Measurements from ENCODE around the gene CALD1.

Gene CALD1

GRCh38 chr7:134900166-134900982 lies 120.9 kb downstream of the CALD1 start:
- no peak for DNase-seq

GRCh38 chr7:134901389-134902020 lies 122.1 kb downstream of the CALD1 start:
- no peak for DNase-seq

DNA sequence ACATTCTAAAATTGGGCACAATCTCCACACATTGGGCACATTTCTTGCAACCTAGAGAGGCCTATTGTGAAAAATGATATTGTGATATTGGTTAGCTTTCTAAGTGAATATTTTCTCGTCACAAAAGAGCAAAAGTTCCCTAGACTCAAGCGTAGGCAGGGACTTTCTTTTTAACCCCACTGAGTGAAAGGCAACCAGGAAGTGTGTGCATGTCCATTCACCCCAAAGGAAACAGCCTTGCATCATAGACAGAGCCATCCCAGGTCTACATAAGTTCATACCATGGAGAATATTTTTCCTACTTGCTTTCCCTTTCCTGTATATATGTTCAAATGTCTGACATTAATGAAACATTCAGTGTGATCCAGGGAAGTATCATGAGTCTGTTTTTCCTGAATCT lies 122.6 kb downstream of the CALD1 start:
- no peak for DNase-seq

DNA sequence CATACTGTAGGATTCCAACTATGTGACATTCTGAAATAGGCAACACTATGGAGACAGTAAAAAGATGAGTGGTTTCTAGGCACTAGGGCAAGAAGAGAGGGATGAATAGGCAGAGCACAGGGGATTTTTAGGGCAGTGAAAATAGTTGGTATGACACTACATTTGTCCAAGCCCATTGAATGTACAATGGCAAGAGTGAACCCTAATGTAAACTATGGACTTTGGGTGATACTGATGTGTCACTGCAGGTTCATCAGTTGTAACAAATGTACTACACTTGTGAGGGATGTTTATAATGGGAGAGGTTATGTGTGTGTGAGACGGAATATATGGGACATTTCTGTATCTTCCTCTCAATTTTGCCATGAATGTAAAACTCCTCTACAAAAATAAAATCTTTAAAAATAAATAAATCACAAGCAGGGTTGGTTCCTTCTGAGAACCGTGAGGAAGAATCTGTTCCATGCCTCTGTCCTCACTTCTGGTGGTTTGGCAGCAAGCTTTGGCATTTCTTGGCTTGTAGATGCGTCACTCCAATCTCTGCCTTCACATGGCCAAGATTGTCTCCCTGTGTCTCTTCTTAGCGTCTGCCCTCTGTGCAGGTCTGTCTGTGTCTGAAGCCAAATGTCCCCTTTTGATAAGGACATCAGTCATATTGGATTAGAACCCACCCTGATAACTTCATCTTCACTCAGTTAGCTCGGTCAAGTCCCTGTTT lies 123.8 kb downstream of the CALD1 start:
- no peak for DNase-seq

DNA sequence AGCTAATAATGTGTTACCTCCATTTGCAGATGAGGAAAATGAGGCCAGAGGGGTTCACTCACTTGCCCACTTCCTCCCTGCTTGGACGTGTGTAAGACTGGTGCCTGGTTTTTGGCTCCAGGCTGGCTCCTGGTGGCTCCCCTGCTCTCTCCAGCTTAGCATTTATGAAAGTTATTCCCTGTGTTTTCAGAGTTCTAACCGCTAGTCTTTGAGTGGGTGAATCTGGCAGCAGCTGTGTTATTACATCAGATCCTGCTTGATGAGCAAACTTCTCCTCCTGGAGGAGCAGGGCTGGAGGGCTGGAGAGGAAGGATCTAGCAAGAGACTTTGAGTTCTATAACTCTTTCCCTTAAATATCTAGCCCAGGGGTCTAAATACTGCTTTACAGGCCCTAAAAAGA lies 125.9 kb downstream of the CALD1 start:
- DNase-seq: no peak

DNA sequence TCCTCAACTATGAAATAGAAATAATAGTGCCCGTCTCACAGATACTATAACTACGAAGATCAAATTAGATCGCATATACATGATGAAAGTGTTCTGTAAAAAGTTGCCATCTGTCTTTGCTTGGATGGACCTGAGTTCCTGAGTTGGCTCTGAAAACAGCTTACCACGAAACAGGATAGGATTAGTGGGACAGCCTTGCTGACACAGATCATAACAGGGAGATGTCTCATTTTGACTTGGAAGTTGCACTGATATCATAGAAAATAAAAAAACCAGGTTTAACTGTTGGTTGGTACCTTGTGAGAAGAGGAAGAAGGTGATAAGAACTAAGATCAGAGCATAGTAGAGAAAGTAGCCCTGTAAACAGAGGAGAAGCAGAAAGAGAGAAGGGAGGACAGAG lies 127.6 kb downstream of the CALD1 start:
- no peak for DNase-seq

DNA sequence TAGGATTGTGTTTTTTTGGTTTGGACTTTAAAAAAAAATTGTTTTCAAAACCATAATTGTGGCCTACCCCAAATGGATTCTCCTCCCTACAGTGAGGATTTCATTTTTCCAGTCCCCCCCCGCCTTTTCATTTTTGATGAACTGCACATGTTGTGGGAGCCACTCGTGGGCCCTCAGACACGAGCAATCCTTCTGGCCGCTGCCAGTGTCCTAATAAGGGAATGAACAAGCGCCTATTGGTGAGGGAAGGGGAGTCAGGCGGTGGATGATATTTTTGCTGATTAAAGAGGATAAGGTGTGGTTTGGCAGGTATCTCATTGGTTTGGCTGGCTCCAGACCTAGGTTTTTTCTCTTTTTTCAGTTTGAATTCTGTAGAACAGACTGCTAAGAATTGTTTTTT lies 128.2 kb downstream of the CALD1 start:
- no peak for DNase-seq

DNA sequence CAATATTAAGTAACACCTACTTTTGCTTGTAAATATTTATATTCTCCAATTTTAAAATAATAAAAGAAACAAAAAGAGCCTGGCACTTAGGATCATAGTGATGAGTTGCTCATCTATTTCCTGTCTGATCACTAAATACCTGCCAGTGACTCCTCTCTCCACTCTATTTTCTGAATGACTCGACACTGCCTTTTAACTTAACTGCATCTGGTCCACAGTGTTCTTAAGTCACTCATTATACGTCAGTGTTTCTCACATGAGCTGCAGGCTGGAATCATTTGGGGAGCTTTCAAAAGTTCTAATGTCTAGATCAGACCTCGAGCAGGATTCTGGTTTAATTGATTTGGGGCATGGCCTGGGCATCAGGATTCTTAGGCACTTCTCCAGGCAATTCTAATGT lies 128.9 kb downstream of the CALD1 start:
- no peak for DNase-seq

DNA sequence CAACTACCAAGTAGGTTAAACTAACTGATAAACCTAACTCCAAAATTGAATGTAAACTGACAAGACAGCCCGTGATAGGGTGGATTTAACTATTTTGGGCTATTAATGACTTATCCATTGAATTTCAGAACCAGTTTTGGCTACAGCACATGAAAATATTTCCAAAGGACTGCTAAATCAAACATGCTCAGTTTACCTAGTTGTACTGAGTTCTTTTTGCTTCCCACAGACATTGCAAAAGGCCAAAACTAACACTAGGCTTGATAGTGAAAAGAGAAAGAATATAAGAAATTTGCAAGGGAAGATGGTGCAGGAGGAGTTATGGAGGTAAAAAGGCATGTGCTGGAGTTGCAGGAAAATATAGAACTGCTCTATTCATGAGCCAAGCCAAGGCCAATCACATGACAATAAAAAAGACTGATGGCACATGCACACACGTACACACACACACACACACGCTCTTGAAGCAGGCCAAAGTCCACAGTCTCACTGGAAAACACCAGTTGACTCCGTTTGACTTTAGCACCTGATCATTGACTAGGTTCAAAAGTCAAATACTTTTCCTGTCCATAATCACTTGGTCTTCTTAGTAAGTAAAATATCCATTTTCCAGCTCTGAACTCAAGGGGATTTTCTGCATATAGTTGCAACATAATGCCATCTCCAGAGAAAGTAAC lies 130.9 kb downstream of the CALD1 start:
- DNase-seq: no peak

- no peak for DNase-seq
These were observed 131.5 kb downstream of the CALD1 start for GRCh38 chr7:134910968-134911367.

GRCh38 chr7:134916171-134916883 lies 136.9 kb downstream of the CALD1 start:
- no peak for DNase-seq

DNA sequence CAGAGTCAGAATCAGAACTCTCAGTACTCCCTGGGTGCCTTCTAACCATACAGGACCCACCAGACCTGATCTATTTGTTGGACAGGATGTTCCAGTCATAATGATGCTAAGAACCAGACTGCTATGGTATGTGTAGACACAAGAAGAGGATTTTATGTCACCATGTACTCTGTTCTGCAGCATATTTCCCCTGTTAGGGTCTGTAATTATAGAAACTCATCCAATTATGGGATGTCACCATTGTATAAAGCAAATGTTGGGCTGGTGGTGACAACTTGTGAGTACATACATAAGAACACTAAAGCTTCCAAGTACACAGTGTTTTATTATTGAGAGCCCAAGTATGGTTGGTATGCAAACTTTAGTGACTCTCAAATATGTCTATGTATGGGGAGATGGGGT lies 139.8 kb downstream of the CALD1 start:
- no peak for DNase-seq

GRCh38 chr7:134920026-134920753 lies 140.8 kb downstream of the CALD1 start:
- DNase-seq: no peak

GRCh38 chr7:134922720-134923704 lies 143.6 kb downstream of the CALD1 start:
- no peak for DNase-seq

- no peak for DNase-seq
These were observed 146.3 kb downstream of the CALD1 start for GRCh38 chr7:134925766-134926165.

- no peak for DNase-seq
These were observed 147.0 kb downstream of the CALD1 start for GRCh38 chr7:134926396-134926795.

- no peak for DNase-seq
These were observed 147.6 kb downstream of the CALD1 start for GRCh38 chr7:134927076-134927475.

DNA sequence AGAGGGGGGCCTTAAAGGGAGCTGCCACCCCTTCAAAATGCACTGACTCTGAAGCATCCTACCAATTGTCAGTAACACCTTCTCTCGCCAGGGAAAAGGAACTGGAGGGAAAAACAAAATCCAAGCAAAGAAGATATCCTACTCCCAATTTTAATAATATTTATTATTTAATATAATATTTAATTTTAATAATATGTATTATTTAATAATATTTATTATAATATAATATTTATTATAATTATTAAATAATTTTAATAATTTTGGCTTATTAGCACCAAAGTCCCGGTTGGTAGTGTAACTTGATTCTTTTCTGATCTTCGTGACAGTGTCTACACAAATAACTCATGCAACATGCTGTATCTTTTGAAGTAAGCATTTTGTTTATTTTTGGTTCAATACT lies 148.3 kb downstream of the CALD1 start:
- DNase-seq: no peak

GRCh38 chr7:134928554-134928953 lies 149.1 kb downstream of the CALD1 start:
- no peak for DNase-seq

DNA sequence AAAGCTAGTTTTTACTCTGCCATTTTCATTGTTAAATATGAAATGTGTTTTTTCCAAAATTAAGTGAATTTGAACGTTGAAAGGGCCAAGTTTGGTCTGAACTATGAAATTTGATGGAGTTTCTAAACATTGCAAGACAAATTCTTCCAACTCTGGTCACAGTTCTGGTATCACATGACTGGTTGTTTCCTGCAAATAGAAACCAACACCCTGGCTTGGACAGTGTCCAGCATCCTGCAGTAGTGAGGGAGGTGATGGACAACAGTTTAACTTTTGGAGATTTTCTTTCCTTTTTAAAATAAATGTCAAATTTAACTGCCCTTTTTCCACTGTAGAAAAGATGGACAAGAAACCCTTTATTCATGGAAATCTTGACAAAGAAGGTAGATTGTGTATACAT lies 152.1 kb downstream of the CALD1 start:
- no peak for DNase-seq
